H1 (cell line): ENCODE data around the gene IP6K1. TPM values are rescaled to one million over a fixed set of nuclear protein-coding genes. Genes with fewer than 3 reads are reported as not detected.

Source experiments
- CTCF ChIA-PET: fragments of 300-600 bp; sonication (Branson Sonifier 250); formaldehyde crosslinking; loops from one replicate; lab custom pipeline; 2021; ENCODE audit not compliant: partially characterized antibody; lab: Charles Lee
- POLR2A ChIA-PET: fragments of 300-600 bp; sonication (Branson Sonifier 250); formaldehyde crosslinking; loops from one replicate; lab custom pipeline; 2021; ENCODE audit warnings: inconsistent platforms; ENCODE audit not compliant: partially characterized antibody; lab: Charles Lee
- DNase-seq, 2 experiments: peaks; one replicate each; pipeline versions ENCODE4 v3.0.0 to v3.0.0-alpha.2; 2010 to 2022; ENCODE audit warnings: low spot score in 2 of 2, low read depth in 1 of 2, mixed read lengths in 1 of 2
- FAIRE-seq: peaks from 2 replicates; lab custom pipeline; 2011; peaks lifted over from hg19 to GRCh38; lab: Jason Lieb, UNC
- H2AFZ ChIP-seq: 2 replicates; pipeline ENCODE4 v1.8.1; 2012; ENCODE audit warnings: low read length, inconsistent platforms
- H2AK5ac ChIP-seq: 2 replicates; pipeline ENCODE4 v1.6.1; 2013; ENCODE audit warnings: low read depth, low read length
- H2BK120ac ChIP-seq: replicated peaks from 2 replicates; pipeline ENCODE3; 2013; ENCODE audit warnings: low read depth, low read length, inconsistent platforms
- H2BK12ac ChIP-seq: 2 replicates; pipeline ENCODE4 v1.6.1; 2013; ENCODE audit warnings: low read depth, low read length
- H2BK15ac ChIP-seq: 2 replicates; pipeline ENCODE4 v1.6.1; 2013; ENCODE audit warnings: low read length
- H2BK20ac ChIP-seq: 2 replicates; pipeline ENCODE4 v1.6.1; 2013; ENCODE audit warnings: low read length
- H2BK5ac ChIP-seq: 2 replicates; pipeline ENCODE4 v1.6.1; 2013; ENCODE audit warnings: low read depth, low read length
- H3K14ac ChIP-seq: 2 replicates; pipeline ENCODE4 v1.6.1; 2013; ENCODE audit warnings: inconsistent platforms; ENCODE audit not compliant: insufficient read length
- H3K18ac ChIP-seq: 2 replicates; pipeline ENCODE4 v1.6.1; 2013; ENCODE audit warnings: low read length; ENCODE audit errors: extremely low read depth
- H3K23ac ChIP-seq: 2 replicates; pipeline ENCODE4 v1.6.1; 2013; ENCODE audit warnings: inconsistent platforms; ENCODE audit not compliant: insufficient read length
- H3K23me2 ChIP-seq: 2 replicates; pipeline ENCODE4 v1.6.1; 2013; ENCODE audit warnings: low read depth, low read length
- H3K27ac ChIP-seq: 2 replicates; pipeline ENCODE4 v1.6.1; 2011; ENCODE audit warnings: low read depth, low read length, inconsistent platforms
- H3K27me3 ChIP-seq, 4 experiments: replicated peaks in 1 of 4; 1 replicate in 1 of 4; 2 replicates in 3 of 4; pipeline versions ENCODE4 v1.6.1 to v1.8.1; 2011 to 2013; ENCODE audit warnings: low read length in 3 of 4, mild to moderate bottlenecking in 3 of 4, inconsistent platforms in 2 of 4, mixed read lengths in 2 of 4, moderate library complexity in 1 of 4; ENCODE audit not compliant: control insufficient read depth in 3 of 4, insufficient read depth in 3 of 4; ENCODE audit errors: extremely low read depth in 1 of 4
- H3K36me3 ChIP-seq, 4 experiments: 2 replicates each; pipeline versions ENCODE4 v1.6.1 to v1.8.1; 2011 to 2013; ENCODE audit warnings: mild to moderate bottlenecking in 4 of 4, low read length in 3 of 4, moderate library complexity in 2 of 4, control low read depth in 1 of 4, inconsistent platforms in 1 of 4; ENCODE audit not compliant: insufficient read depth in 4 of 4, control insufficient read depth in 2 of 4
- H3K4ac ChIP-seq: replicated peaks from 2 replicates; pipeline ENCODE3; 2013; ENCODE audit warnings: low read length, low read depth, mixed read lengths, inconsistent platforms; ENCODE audit not compliant: insufficient read length
- H3K4me1 ChIP-seq, 4 experiments: replicated peaks in 1 of 4; 1 replicate in 1 of 4; 2 replicates in 3 of 4; pipeline versions ENCODE4 v1.6.1 to v1.8.1; 2011 to 2013; ENCODE audit warnings: low read length in 3 of 4, inconsistent platforms in 2 of 4, mixed read lengths in 1 of 4; ENCODE audit not compliant: insufficient read depth in 4 of 4, control insufficient read depth in 3 of 4
- H3K4me2 ChIP-seq, 2 experiments: 2 replicates each; pipeline versions ENCODE4 v1.6.1 to v1.8.1; 2011 to 2013; ENCODE audit warnings: low read depth in 2 of 2, low read length in 2 of 2, control low read depth in 1 of 2, inconsistent platforms in 1 of 2, mild to moderate bottlenecking in 1 of 2; ENCODE audit not compliant: insufficient read depth in 1 of 2
- H3K4me3 ChIP-seq, 4 experiments: fragments of 200-600, 300-600 bp in 1 of 4; sonication (generic), shearing (Covaris generic), sonication (Bioruptor Twin) in 1 of 4; 2 replicates each; pipeline versions ENCODE4 v1.5.1 to v1.8.1; 2011 to 2016; ENCODE audit warnings: low read length in 4 of 4, low read depth in 3 of 4, control low read depth in 2 of 4, inconsistent platforms in 2 of 4, mild to moderate bottlenecking in 2 of 4, mixed read lengths in 1 of 4, moderate library complexity in 1 of 4; ENCODE audit not compliant: insufficient read depth in 2 of 4; ENCODE audit errors: extremely low read depth in 1 of 4
- H3K56ac ChIP-seq: replicated peaks from 2 replicates; pipeline ENCODE3; 2013; ENCODE audit warnings: low read depth, mild to moderate bottlenecking, mixed read lengths, low read length, inconsistent platforms; ENCODE audit not compliant: insufficient read length
- H3K79me1 ChIP-seq: 2 replicates; pipeline ENCODE4 v1.6.1; 2013; ENCODE audit warnings: low read depth, low read length, control low read depth
- H3K79me2 ChIP-seq, 2 experiments: 2 replicates each; pipeline versions ENCODE4 v1.6.1 to v1.8.1; 2012 to 2013; ENCODE audit warnings: low read length in 2 of 2, mild to moderate bottlenecking in 2 of 2, inconsistent platforms in 1 of 2; ENCODE audit not compliant: insufficient read depth in 2 of 2, control insufficient read depth in 1 of 2
- H3K9ac ChIP-seq, 4 experiments: replicated peaks in 1 of 4; 1 replicate in 1 of 4; 2 replicates in 3 of 4; pipeline versions ENCODE4 v1.6.1 to v1.8.1; 2011 to 2013; ENCODE audit warnings: low read depth in 3 of 4, low read length in 3 of 4, control low read depth in 2 of 4, mild to moderate bottlenecking in 2 of 4, moderate library complexity in 2 of 4, inconsistent platforms in 1 of 4; ENCODE audit errors: extremely low read depth in 1 of 4
- H3K9me3 ChIP-seq, 2 experiments: 2 replicates each; pipeline versions ENCODE4 v1.6.1 to v1.8.1; 2012 to 2013; ENCODE audit warnings: mild to moderate bottlenecking in 2 of 2, moderate library complexity in 2 of 2, control low read depth in 1 of 2, inconsistent platforms in 1 of 2, low read depth in 1 of 2, low read length in 1 of 2, mixed read lengths in 1 of 2; ENCODE audit not compliant: insufficient read depth in 2 of 2
- H4K20me1 ChIP-seq, 2 experiments: replicated peaks in 1 of 2; 2 replicates each; pipeline versions ENCODE3 to v1.8.1; 2011 to 2013; ENCODE audit warnings: inconsistent platforms in 2 of 2, low read length in 2 of 2, mild to moderate bottlenecking in 1 of 2; ENCODE audit not compliant: insufficient read depth in 2 of 2, control insufficient read depth in 1 of 2
- H4K5ac ChIP-seq: 2 replicates; pipeline ENCODE4 v1.6.1; 2013; ENCODE audit warnings: low read length, low read depth, mixed read lengths, inconsistent platforms; ENCODE audit not compliant: insufficient read length
- H4K8ac ChIP-seq: 2 replicates; pipeline ENCODE4 v1.8.0; 2013; ENCODE audit warnings: mild to moderate bottlenecking, moderate library complexity, low read length, inconsistent platforms; ENCODE audit not compliant: insufficient read depth; ENCODE audit errors: extremely low read depth
- H4K91ac ChIP-seq: replicated peaks from 2 replicates; pipeline ENCODE3; 2013; ENCODE audit warnings: low read length, mixed read lengths, inconsistent platforms; ENCODE audit not compliant: insufficient read length
- JUND ChIP-seq: IDR thresholded peaks from 2 replicates; pipeline ENCODE4 v1.6.1; 2011; ENCODE audit warnings: mild to moderate bottlenecking, improper control_type of control experiment, low read length
- KDM5A ChIP-seq: fragments of 200-600 bp; IDR thresholded peaks from 2 replicates; pipeline ENCODE4 v1.7.1; 2012; ENCODE audit warnings: mild to moderate bottlenecking, low read length, inconsistent platforms, mixed read lengths
- MAX ChIP-seq: IDR thresholded peaks from 2 replicates; pipeline ENCODE4 v1.6.1; 2012; ENCODE audit warnings: inconsistent platforms
- NRF1 ChIP-seq: IDR thresholded peaks from 2 replicates; pipeline ENCODE4 v1.6.1; 2011; ENCODE audit warnings: mild to moderate bottlenecking, low read depth, low read length, improper control_type of control experiment
- POLR2AphosphoS5 ChIP-seq: IDR thresholded peaks from 2 replicates; pipeline ENCODE4 v1.6.1; 2011; ENCODE audit warnings: low read depth, low read length
- SIN3A ChIP-seq, 2 experiments: IDR thresholded peaks in 1 of 2; conservative IDR thresholded peaks in 1 of 2; 2 replicates each; pipeline ENCODE4 v1.6.1; 2011 to 2012; ENCODE audit warnings: low read length in 2 of 2, improper control_type of control experiment in 1 of 2, low read depth in 1 of 2, mild to moderate bottlenecking in 1 of 2
- TCF12 ChIP-seq: IDR thresholded peaks from 2 replicates; pipeline ENCODE4 v1.6.1; 2011; ENCODE audit warnings: low read depth, mild to moderate bottlenecking, low read length
- WGBS, 2 experiments: shearing (Covaris generic) in 1 of 2; methylation state at CpG; one replicate each; pipeline versions ENCODE4 v1.1.6 to v1.1.7; 2013 to 2015; ENCODE audit warnings: low lambda C conversion rate in 2 of 2, mixed read lengths in 2 of 2, inconsistent platforms in 1 of 2, low coverage in 1 of 2, missing lambda C conversion rate in 1 of 2; ENCODE audit not compliant: insufficient replicate concordance in 2 of 2, insufficient coverage in 1 of 2, insufficient read length in 1 of 2; ENCODE audit errors: extremely low coverage in 1 of 2, missing lambda C conversion rate in 1 of 2; 5-methylcytosine and 5-hydroxymethylcytosine counted together
- polyA plus RNA-seq, 7 experiments: library from polyadenylated mRNA; depleted of rRNA in 3 of 7; stranded (reverse) in 5 of 7; unstranded in 2 of 7; fragments of >200 nt in 5 of 7; fragments of 200-250 nt in 2 of 7; gene quantifications; 1 replicate in 5 of 7; 2 replicates in 1 of 7; 4 replicates in 1 of 7; pipeline versions ENCODE4 v1.2.1 to v1.2.3, GENCODE V29; 2011 to 2013; ENCODE audit warnings: missing spikeins in 2 of 7, mixed read lengths in 2 of 7
- total RNA-seq: library from RNA; stranded (reverse); fragmentation: NEBNext Ultra II Directional; extraction: Animal tissue kit (Norgen Biotek cat#: 25700); gene quantifications from 2 replicates; pipeline ENCODE4 v1.2.1, GENCODE V29; 2021

The IP6K1 gene
- total and polyA plus RNA-seq, 2 of the 8 experiments (the other 6 are each of a cell fraction or from before 2014, with no cell fraction given): 31.5 to 35.2 TPM

GRCh38 chr3:49799105-49799504 lies 12.8 kb upstream of the IP6K1 start:
- no peak overlapping the region for H3K14ac ChIP-seq
- H2AK5ac ChIP-seq: no peak overlapping the region
- TF ChIP-seq NRF1 (no peak), SIN3A (conservative IDR thresholded peaks at IDR 0.05 in 1 of 2, IDR thresholded peaks at IDR 0.05 in 1 of 2; ENCODE audit: low read depth in 1 of 2, low read length in 2 of 2) (no peak), JUND (no peak), KDM5A (no peak), TCF12 (no peak), MAX (no peak), POLR2AphosphoS5 (no peak)
- H3K27ac ChIP-seq: no peak overlapping the region
- peaks cover 0 to 7% (median 5%) of the 10 kb centered on the region in 4 experiments; a peak in 5 of 7 replicates for H3K4me1 ChIP-seq
- H2AFZ ChIP-seq: no peak overlapping the region
- CTCF ChIA-PET: interaction anchor here (1.3 to 17.0 kb wide), 6 partner anchors 10 to 107 kb away, joined by 3 to 266 read pairs (median 4); no protein-coding TSS in a partner anchor
- H2BK15ac ChIP-seq: no peak overlapping the region
- H3K18ac ChIP-seq: no peak overlapping the region
- no peak overlapping the region for H3K4me3 ChIP-seq
- no peak for DNase-seq
- H4K8ac ChIP-seq: 0 out of 2 replicates have a peak overlapping the region, but pooled peaks have one; percentile 14
- no peak overlapping the region for H3K23ac ChIP-seq
- 83% methylated on average over 1 of the region's 1 CpG; no CpG with 5 or more reads in 1 of the 2 experiments for WGBS, 2 experiments
- no peak overlapping the region for H3K4me2 ChIP-seq
- no peak overlapping the region for H3K4ac ChIP-seq
- no peak overlapping the region for H4K91ac ChIP-seq
- H3K9me3 ChIP-seq: no peaks in the 10 kb centered on the region
- H4K5ac ChIP-seq: no peak overlapping the region
- H3K36me3 ChIP-seq: no peaks in the 10 kb centered on the region
- H3K56ac ChIP-seq: no peak overlapping the region
- H3K23me2 ChIP-seq: peaks cover 8% of the 10 kb centered on the region; the same call in 1 of the 2 replicates
- no peaks in the 10 kb centered on the region for H3K79me1 ChIP-seq
- H3K27me3 ChIP-seq: peaks cover 0 to 12% (median 7%) of the 10 kb centered on the region in 4 experiments; a peak in 6 of 7 replicates
- H3K79me2 ChIP-seq: no peaks in the 10 kb centered on the region
- H2BK120ac ChIP-seq: no peak overlapping the region
- no peak overlapping the region for H3K9ac ChIP-seq
- no peak overlapping the region for H2BK20ac ChIP-seq
- no peak overlapping the region; the same call in 1 of the 2 replicates for H2BK5ac ChIP-seq
- no peaks in the 10 kb centered on the region for H4K20me1 ChIP-seq
- no peak for FAIRE-seq
- H2BK12ac ChIP-seq: peak overlapping the region; percentile 50; the same call in 1 of the 2 replicates
- POLR2A ChIA-PET: no interaction called here
